OCI-LY7 (cell line): Measurements from ENCODE around the gene FUT2.

Experiments used
- CTCF ChIP-seq: fragments of 200-600 bp; sonication (generic); conservative IDR thresholded peaks from 2 replicates; pipeline ENCODE4 v1.5.1; 2014; ENCODE audit warnings: mild to moderate bottlenecking, antibody characterized with exemption, low read length, moderate library complexity, mixed read lengths
- EZH2phosphoT487 ChIP-seq: fragments of 200-600 bp; sonication (generic); IDR thresholded peaks from 2 replicates; pipeline ENCODE4 v1.6.1; 2018; ENCODE audit warnings: low read depth, borderline replicate concordance, mild to moderate bottlenecking, mixed run types, antibody characterized with exemption, low read length, moderate library complexity, mixed read lengths

DNA sequence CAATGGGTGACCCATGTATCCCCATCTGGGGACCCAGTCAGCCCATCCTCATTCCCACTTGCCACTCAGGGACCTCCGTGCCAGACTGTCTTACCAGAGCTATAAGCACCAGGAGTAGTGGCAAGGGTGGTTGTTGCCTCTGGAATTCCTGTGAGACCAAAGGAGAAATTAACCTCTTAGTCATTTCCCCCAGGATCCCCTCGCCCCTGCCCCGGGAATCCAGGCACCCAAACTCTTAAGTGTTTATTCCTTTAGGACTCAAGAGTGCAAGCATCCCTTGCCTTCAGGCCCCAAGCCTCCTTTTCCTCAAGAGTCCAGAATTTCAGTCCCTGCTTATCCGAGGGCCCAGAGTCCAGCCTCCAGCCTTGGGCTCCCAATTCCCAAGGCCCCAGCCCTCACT is 32.1 kb upstream of the FUT2 start:
- TF ChIP-seq CTCF (no peak), EZH2phosphoT487 (no peak)
